Stimulated activated CD4-positive, alpha-beta T cell treated with anti-CD3 and anti-CD28 coated beads, Interleukin-1b, Interleukin-23, amount 100 ng/mL, for 4 hours (primary cell): ENCODE results near the gene EXOC8.

Experiments used
- DNase-seq, 2 donors: peaks; one replicate each; pipeline ENCODE4 v3.0.0-alpha.2; 2020; ENCODE audit warnings: low read depth in 2 of 2

Gene EXOC8

DNA sequence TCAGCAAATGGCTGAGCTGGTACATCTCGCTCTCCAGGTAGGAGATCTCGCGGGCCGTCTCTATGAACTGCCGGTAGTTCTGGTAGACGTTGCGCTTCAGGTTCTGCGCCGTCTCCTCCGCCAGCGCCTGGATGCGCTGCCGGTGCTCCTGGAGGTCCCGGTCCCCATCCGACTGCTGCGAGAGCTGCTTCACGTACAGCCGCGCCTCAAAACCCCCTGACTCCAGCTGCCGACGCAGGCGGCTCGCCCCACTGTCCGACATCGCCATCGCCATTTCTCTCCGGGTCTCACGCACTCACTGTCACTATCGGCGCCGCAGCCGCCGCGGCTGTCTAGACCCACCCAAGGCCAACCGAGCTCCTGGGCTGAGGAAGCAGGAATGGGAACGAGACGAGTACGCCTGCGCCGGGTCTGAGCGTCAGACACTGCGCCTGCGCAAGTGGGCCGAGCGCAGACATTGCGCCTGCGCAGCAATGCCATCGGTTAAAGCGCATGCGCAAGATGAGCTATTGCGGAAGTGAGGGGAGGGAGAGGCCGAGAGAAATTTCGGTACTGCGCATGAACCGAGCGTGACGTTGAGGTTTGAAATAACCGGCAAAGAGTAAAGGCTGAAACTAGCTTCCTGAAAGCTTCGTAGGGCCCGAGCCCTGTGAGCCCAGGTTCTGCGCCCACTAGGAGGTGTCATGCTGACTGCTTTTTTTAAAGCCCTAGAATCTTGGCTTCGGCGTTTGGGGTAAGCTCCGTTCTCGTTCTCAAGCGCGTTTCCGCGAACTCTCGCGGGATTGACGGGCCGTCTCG is at the start of gene EXOC8:
TSS of gene EXOC8 (minus strand) at position 381 of the 798 bp plus-strand sequence. CDS start at position 274, 107 bp downstream.
- DNase-seq, result peak; percentile 93 to 98

GRCh38 chr1:231386466-231386865 is 48.8 kb upstream of the EXOC8 start:
- no peak for DNase-seq

- no peak for DNase-seq
Measured at GRCh38 chr1:231385416-231385748, 47.7 kb upstream of the EXOC8 start.

GRCh38 chr1:231384696-231385415 is 47.2 kb upstream of the EXOC8 start:
- no peak for DNase-seq

DNA sequence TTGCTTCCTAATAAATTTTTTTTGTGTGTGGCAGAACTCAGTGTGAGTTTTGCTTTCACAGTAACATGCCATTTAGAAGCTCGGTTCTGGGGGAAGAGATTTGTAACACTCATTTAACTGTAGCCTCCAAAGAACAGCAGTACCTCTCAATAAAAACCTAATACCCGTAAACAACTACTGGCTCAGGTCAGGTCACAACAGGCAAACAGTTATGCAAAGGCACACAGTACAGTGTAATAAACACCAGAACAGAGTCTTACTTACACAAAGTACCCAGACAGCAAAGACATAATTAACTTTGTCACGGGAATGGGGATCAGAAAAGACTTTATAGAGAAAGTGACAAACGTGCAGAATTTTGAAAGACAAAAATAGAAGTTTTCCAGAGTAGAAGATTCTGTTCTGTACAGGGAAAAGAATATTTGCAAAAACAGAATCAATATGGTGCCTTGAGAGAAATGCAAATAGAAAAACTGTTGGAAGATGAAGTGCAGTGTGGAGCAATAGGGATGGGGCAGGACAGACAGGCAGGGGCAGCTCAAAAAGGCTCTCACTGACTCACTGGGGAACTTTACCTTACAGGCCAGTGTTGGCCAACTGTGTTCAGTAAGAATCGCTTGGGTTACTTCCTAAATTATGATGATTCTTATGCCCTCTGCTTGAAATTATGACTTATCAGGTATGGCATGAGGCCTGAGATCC is 45.7 kb upstream of the EXOC8 start:
- no peak for DNase-seq

DNA sequence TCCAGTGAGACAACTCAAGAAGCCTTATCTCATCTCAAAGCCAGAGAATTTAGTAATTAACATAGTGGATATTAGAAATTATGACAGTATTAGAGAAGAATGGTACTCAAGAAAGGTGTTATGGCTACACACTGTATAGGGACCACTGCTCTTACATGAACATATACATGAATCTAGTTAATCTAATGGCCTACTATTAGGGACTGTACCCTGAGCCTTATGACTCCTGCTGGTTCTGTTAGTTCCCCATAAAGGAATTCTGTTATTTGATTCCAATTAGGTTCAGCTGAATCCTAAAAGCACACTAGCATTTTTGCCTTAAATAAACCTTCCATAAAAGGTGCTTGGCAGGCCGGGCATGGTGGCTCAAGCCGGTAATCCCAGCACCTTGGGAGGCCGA is 44.8 kb upstream of the EXOC8 start:
- no peak for DNase-seq

GRCh38 chr1:231381729-231382128 is 44.1 kb upstream of the EXOC8 start:
- DNase-seq, result no peak

GRCh38 chr1:231376875-231377549 is 39.4 kb upstream of the EXOC8 start:
- DNase-seq, result no peak

DNA sequence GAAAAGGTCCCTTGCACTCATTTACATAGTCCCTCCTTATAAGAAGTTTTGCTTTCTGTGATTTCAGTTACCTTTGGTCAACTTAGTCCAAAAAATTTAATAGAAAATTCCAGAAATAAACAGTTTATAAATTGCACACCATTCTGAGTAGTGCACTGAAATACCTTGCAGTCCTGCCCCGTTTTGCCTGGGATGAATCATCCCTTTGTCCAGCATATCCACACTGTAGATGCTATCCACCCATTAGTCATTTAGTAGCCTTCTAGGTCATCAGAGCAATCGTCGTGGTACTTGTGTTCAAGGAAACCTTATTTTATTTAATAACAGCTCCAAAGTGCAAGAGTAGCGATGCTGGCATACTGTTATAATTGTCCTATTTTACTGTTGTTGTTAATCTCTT is 38.4 kb upstream of the EXOC8 start:
- no peak for DNase-seq

DNA sequence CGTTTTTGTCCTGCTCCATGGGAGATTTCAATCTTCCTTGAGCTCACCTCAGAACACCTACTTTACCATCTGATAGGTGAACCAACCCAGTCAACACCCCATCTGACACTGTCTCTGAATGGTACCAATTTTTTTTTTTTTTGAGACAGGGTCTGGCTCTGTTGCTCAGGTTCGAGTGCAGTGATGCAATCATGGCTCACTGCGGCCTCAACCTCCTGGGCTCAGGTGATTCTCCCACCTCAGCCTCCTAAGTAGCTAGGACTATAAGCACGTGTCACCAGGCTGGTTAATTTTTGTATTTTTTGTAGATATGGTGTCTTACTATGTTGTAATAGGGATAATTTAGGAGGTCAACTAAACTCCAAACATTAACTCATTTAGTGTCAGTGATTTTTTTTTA is 36.7 kb upstream of the EXOC8 start:
- no peak for DNase-seq

DNA sequence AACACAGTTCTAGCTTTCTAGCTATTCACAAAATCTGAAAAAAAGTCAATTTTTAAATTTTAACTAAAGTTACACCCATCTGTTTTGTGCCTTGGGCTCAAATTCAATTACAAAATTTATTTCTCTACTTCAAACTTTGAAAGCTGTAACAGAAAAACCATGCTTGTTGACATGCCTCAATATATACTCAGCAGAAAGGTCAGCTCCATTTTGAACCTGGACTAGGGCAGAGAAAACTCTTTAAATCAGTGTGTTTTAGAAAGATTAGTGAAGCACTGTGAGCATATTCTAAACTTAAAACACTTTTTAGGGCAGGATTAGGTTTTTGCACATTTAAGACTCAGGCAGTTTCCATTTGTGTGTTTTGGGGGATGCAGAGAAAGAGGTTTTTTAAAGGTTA is 34.8 kb upstream of the EXOC8 start:
- DNase-seq, result no peak

DNA sequence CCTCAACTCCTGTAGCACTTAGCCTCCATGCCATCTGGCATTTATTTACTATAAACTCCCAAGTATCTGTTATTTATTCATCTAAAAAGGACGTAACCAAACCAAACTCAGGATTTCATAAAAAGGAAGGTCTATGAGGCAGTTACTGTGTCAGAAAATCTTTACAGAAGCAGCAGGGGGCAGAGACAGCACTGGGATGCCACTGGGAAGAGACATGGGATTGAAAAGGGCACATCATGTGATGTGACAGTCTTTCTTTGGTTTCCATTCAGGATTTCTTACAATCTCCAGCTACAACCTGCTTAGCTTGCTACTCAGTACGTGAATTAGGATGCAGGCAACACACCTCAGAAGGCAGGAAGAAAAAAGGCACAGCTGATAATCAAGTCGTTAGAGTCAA is 31.6 kb upstream of the EXOC8 start:
- no peak for DNase-seq

DNA sequence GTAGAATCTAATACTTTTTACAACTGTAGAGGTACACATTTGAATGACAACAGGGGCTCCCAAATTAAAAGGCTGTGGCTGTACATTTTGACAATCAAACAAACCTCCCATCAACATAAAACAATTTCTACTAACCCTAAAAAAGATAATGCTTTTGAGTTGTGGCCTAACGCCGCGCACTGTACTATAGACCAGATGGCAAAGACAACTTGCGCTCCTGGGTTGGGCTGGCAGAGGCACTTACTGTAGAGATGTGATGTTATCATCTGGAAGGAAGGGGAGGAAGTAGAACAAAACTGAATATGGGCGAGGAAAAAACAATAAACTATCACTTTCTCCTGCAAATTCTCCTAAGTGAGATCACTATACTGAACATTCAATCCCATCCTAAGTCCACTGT is 26.5 kb upstream of the EXOC8 start:
- no peak for DNase-seq

GRCh38 chr1:231363624-231364023 is 26.0 kb upstream of the EXOC8 start:
- no peak for DNase-seq

- DNase-seq, result no peak
Measured at GRCh38 chr1:231362325-231362724, 24.7 kb upstream of the EXOC8 start.

- no peak for DNase-seq
Measured at GRCh38 chr1:231359113-231359512, 21.5 kb upstream of the EXOC8 start.

- DNase-seq, result peak in 1 of 2 donors; percentile 18
Measured at GRCh38 chr1:231357831-231358354, 20.2 kb upstream of the EXOC8 start.

- DNase-seq, result no peak
Measured at GRCh38 chr1:231357187-231357772, 19.6 kb upstream of the EXOC8 start.

DNA sequence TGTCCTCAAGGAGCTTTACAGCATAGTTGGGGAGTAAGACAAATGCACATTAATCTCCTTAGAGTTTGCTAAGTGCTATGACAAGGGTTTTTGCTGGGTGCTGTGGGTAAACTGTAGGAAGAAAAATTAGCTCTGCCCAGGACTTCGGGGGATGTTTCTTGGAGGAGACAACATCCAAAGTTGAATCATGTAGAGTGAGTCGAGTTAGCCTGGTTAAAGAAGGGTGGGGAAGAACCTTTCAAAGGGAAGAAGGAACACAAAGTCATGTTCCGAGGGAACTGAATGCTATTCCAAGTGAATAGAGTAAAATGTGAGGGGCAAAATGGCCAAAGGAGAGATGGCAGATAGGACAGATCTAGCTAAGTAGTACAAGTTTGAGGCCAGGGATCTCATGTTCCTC is 17.5 kb upstream of the EXOC8 start:
- no peak for DNase-seq

- no peak for DNase-seq
Measured at GRCh38 chr1:231354330-231355020, 16.8 kb upstream of the EXOC8 start.

GRCh38 chr1:231353086-231353485 is 15.4 kb upstream of the EXOC8 start:
- no peak for DNase-seq
